Hematopoietic multipotent progenitor cell treated with erythropoietin and hydrocortisone succinate and interleukin-3 and kit ligand, for 8 days (in vitro differentiated cells): ENCODE data around the gene SLC25A41.

Source experiments
- DNase-seq: peaks from one replicate; pipeline ENCODE4 v3.0.0-alpha.2; 2015

Gene SLC25A41

DNA sequence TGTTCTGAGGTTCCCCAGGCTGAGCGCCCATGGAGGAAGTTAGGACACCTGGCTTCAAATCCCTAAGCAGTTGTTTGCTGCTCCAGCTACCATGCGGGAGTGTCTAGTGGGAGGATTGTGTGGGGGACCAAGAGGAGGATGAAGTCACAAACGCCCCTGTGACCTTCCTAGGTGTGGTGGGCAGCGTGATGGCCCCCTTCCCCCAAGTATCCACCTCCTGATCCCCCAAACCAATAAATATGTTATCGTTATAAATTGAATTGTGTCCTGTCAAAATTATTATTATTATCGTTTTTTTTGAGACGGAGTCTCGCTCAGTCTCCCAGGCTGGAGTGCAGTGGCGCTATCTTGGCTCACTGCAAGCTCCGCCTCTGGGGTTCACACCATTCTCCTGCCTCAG, at the start of gene SLC25A41:
SLC25A41 (minus strand) TSS at position 101 of the 400 bp plus-strand sequence; CDS start at position 31, 70 bp downstream.
- DNase-seq = no peak

- no peak for DNase-seq
Observed at GRCh38 chr19:6483235-6483634, 49.7 kb upstream of the SLC25A41 start.

- no peak for DNase-seq
Observed at GRCh38 chr19:6482343-6482686, 48.8 kb upstream of the SLC25A41 start.

DNA sequence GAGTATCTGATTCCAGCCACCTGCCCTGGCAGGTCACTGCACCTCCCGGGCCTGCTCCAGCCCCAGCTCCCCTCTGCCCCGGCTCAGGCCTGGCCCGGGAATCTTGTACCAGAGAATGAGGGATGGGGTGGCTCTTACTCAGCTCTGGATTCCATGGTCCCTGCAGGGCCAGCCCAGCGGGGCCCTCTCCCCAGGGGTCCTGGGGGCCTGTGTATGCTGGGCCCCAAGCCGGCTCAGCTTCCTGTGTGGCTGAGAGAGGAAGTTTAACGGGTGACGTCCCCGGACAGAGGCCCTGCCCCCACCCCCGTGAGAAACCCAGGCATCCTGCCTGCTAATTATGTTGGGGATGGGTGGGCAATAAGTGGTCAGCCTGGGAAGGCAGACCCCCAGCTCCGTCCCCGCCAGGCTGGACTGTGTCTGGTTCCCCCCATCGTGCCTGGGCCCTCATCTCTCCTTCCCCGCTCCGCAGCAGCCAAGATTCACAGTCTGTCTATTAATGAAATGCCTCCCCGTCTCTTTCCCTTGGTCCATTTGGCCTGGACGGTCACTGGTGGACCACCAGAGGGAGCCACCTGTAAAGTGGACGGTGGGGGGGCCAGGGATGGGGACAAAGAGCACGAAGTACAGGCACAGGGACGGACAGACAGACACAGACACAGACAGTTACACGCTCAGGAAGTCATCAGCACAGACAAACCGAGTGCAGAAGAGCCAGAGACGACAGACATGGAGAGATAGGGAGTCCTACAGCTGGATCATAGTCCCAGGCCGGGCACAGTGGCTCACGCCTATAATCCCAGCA, 48.2 kb upstream of the SLC25A41 start, which contains the start of gene DENND1C:
DENND1C (minus strand) TSS at position 247 of the 802 bp plus-strand sequence; CDS start at position 155, 92 bp downstream.
- peak; percentile 42 for DNase-seq

GRCh38 chr19:6480848-6481415, 47.4 kb upstream of the SLC25A41 start:
- DNase-seq = no peak

GRCh38 chr19:6479836-6480398, 46.4 kb upstream of the SLC25A41 start:
- DNase-seq = no peak

- DNase-seq = no peak
Observed at GRCh38 chr19:6478815-6479214, 45.3 kb upstream of the SLC25A41 start.

GRCh38 chr19:6476896-6477431, 43.4 kb upstream of the SLC25A41 start:
- no peak for DNase-seq

DNA sequence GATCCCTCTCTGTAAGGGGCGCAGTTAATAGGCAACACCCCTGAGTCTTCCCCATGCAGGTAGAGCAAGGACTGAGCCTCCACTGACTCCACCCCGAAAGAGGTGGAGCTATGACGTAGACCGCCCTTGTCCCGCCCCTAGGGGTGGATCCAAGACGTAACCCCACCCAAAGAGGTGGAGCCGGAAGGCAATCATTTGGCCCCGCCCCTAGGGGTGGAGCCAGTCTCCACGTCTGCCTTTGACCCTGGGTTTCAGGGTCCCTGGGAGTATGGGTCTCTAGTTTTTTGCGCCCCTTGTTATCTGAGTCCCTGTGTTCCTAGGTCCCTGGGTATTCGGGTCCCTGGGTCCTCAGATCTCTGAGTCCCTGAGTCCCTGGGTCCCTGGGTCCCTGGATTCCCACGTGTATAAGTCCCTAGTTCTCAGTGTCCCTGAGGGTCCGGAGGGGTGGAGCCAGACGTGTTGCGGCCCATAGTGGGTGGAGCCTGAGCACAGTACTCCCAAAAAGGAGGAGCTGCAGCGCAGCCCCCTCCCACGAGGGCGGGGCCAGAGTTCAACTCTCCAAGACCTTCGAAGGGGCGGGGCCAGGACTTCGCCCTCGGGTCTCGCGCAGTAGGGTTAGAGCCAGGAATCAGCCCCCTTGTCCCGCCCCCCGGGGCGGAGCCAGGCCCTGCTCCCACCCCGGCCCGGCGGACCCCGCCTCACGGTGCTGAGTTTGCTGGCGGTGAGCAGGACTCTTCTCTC, 42.8 kb upstream of the SLC25A41 start:
- peak; percentile 27 for DNase-seq

GRCh38 chr19:6475321-6476108, 42.0 kb upstream of the SLC25A41 start:
- no peak for DNase-seq

DNA sequence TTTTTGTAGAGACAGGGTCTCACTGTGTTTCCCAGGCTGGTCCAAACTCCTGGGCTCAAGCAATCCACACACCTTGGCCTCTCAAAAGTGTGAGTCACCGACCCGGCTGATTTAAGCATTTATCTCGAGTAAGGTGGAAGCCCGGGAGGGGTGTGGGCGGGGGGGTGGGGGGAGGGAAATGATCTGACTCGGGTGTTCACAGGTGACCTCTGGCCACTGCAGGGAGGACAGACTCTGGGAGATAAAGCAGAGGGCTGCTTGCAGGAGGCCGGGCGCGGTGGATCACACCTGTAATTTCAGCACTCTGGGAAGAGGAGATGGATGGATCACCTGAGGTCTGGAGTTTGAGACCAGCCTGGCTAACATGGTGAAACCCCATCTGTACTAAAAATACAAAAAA, 40.1 kb upstream of the SLC25A41 start:
- no peak for DNase-seq

GRCh38 chr19:6472713-6473112, 39.1 kb upstream of the SLC25A41 start:
- DNase-seq = no peak

DNA sequence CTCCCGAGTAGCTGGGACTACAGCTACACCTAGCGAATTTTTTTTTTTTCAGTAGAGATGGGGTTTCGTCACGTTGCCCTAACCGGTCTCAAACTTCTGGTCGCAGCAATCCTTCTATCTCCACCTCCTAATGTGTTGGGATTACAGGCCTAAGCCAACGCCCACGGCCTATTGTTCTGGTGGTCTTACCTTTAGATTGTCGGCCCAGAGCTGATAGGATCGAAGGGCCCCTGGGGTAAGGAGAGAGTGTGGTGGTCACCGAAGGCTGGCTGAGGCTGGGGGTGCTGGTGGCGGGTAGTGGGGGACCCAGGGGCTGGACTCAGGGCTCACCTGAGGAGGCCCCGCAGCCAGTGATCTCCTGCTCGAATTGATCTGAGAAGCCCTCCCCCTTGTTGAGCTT, 37.5 kb upstream of the SLC25A41 start:
- DNase-seq = no peak

- DNase-seq = no peak
Observed at GRCh38 chr19:6470173-6470572, 36.6 kb upstream of the SLC25A41 start.

DNA sequence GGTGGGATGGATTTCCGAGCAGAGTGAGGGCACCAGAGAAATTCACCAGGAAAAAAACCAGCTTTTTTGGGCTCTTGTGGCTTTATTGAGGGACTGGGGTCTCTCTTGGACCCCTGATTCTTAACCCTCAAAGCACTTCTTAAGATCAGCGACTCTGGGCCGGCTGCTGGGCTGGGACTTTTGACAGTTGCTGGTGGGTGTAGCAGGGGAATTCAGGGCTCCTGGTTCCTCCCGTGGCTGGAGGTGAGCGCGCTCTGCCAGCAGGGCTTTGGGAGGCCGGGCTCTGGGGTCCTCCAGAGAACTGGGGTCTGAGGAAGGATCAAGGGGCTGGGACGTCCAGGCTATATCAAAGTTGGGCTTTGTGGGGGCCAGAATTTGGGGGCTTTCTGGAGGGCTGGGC, 33.8 kb upstream of the SLC25A41 start:
- DNase-seq = no peak

- no peak for DNase-seq
Observed at GRCh38 chr19:6466526-6467248, 33.1 kb upstream of the SLC25A41 start.

DNA sequence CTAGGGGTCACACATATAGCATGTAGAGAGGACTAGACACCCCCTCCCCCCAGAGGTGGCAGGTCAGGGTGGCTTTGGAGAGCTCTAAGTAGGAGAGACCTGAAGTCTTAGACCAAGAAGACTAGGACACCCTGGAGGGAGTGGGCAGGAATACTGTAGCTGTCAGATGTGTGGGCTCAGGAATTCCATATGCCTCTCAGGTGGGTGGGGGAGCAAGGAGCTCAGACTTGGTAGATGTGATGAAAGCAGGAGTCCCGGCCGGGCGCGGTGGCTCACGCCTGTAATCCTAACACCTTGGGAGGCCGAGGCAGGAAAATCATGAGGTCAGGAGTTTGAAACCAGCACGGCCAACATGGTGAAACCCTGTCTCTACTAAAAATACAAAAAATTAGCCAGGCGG, 32.1 kb upstream of the SLC25A41 start:
- no peak for DNase-seq

DNA sequence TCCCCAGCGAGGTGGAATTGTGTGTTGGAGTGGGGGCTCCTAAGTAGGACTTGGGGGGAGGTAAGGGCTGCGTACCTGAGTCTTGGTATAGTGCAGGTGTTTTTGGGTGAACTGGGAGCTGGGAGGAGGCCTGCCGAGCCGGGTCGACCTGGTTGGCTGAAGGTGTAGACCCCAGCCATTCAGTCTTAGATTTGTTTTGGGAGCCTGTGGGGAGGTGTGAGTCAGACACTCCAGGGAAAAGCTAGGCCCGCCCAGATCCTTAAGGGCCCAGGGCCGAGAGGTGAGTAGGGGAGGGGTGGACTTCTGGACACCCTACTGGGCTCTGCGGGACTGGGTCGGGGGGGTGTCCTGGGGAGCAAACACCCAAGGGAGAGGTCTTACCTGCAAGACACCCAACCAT, 31.4 kb upstream of the SLC25A41 start:
- DNase-seq = no peak

DNA sequence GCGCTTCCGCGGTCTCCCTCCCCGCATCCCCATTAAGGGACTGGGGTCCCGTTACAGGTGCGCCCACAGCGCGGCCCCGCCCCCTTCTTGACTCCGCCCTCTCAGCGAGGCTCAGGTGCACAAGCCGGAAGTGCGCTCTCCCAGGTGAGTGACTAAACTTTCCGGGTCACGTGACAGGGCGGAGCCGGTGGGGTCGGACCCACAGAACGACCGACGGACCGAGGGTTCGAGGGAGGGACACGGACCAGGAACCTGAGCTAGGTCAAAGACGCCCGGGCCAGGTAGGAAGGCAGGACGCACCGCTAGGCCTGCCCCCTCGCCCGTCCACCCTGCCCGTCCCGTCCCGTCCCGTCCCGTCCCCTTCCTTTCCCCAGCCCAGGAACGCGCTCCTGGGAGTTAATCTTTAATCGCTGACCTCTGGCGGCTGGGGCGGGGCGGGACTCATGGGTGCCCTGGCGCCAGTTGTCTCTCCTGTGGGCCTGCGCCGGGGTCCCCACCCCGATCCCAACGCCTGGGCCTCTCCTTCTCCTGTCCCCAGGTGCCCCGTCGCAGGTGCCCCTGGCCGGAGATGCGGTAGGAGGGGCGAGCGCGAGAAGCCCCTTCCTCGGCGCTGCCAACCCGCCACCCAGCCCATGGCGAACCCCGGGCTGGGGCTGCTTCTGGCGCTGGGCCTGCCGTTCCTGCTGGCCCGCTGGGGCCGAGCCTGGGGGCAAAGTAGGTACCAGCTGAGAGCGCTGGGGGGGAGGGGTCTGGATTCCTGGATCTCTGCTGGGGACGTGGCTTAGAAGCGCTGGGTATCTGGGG, 30.7 kb upstream of the SLC25A41 start, which contains the start of gene CRB3:
CRB3 (plus strand) TSS at position 202 of the 804 bp plus-strand sequence; CDS start at position 633, 431 bp downstream.
- no peak for DNase-seq

GRCh38 chr19:6460099-6460884, 26.7 kb upstream of the SLC25A41 start:
- DNase-seq = peak; percentile 96
